Stimulated activated CD4-positive, alpha-beta T cell treated with anti-CD3 and anti-CD28 coated beads, Interleukin-15, amount 100 ng/mL, for 24 hours (primary cell): ENCODE measurements around the gene UTP18.

ENCODE experiments used
- DNase-seq: peaks from one replicate; pipeline ENCODE4 v3.0.0-alpha.2; 2020

UTP18 gene

GRCh38 chr17:51335883-51336822 lies 75.8 kb downstream of the UTP18 start:
- DNase-seq, result no peak

- DNase-seq, result no peak
Measured at GRCh38 chr17:51341457-51341856, 81.1 kb downstream of the UTP18 start.

- DNase-seq, result no peak
Measured at GRCh38 chr17:51342257-51342656, 81.9 kb downstream of the UTP18 start.

- DNase-seq, result no peak
Measured at GRCh38 chr17:51344532-51344931, 84.2 kb downstream of the UTP18 start.

GRCh38 chr17:51346218-51346982 lies 86.1 kb downstream of the UTP18 start:
- DNase-seq, result no peak
